HepG2 (cell line): ENCODE data around the gene PIM1. TPM values are rescaled to one million over a fixed set of nuclear protein-coding genes. Genes with fewer than 3 reads are reported as not detected.

ENCODE experiments used
- ATAC-seq: fragments of 200-7000 bp; cut with Tn5 transposase; 3 replicates; pipeline ENCODE4 v1.9.1; 2020; ENCODE audit warnings: mild to moderate bottlenecking, moderate library complexity
- BruUV-seq: library from RNA; stranded (reverse); fragments of 400-500 nt; replicated peaks from 2 replicates; lab custom pipeline; 2021; lab: Mats Ljungman, UMichigan
- CTCF ChIA-PET: fragments of 300-600 bp; formaldehyde crosslinking; extraction: SDS; loops from one replicate; lab custom pipeline; 2021; ENCODE audit warnings: low total read pairs, inconsistent platforms, low intra/inter-chr PET ratio; lab: Yijun Ruan, JAX
- POLR2A ChIA-PET: fragments of 350-600 bp; sonication (Branson Sonifier 250); formaldehyde crosslinking; loops from one replicate; lab custom pipeline; 2020; ENCODE audit warnings: antibody characterized with exemption, inconsistent platforms; lab: Yijun Ruan, JAX
- DNase-seq: peaks from one replicate; pipeline ENCODE4 v3.0.0-alpha.2; 2015; ENCODE audit warnings: low spot score
- FAIRE-seq: peaks from 3 replicates; lab custom pipeline; 2011; peaks lifted over from hg19 to GRCh38; lab: Jason Lieb, UNC
- H2AFZ ChIP-seq: one replicate; pipeline ENCODE4 v1.6.1; 2011; ENCODE audit warnings: low read length, inconsistent platforms
- H3K27ac ChIP-seq: fragments of 300-600 bp; 3 replicates; pipeline ENCODE4 v1.8.0; 2011; ENCODE audit warnings: mixed run types, mild to moderate bottlenecking, mixed read lengths, low read length, inconsistent platforms; ENCODE audit not compliant: insufficient read depth; ENCODE audit errors: extremely low read length
- H3K27me3 ChIP-seq, 2 experiments: fragments of 200-600 bp in 1 of 2; 2 replicates in 1 of 2; 3 replicates in 1 of 2; pipeline versions ENCODE4 v1.6.0 to v1.8.0; 2011; ENCODE audit warnings: low read length in 2 of 2, mild to moderate bottlenecking in 2 of 2, moderate library complexity in 2 of 2, inconsistent platforms in 1 of 2; ENCODE audit not compliant: insufficient read depth in 2 of 2, control insufficient read depth in 1 of 2
- H3K36me3 ChIP-seq, 2 experiments: fragments of 200-600 bp in 1 of 2; replicated peaks in 1 of 2; 2 replicates in 1 of 2; 3 replicates in 1 of 2; pipeline versions ENCODE4 v1.5.1 to v1.8.0; 2011; ENCODE audit warnings: low read length in 2 of 2, inconsistent platforms in 1 of 2; ENCODE audit not compliant: insufficient read depth in 2 of 2, control insufficient read depth in 1 of 2
- H3K4me1 ChIP-seq: 2 replicates; pipeline ENCODE4 v1.5.1; 2012; ENCODE audit warnings: low read length, inconsistent platforms; ENCODE audit not compliant: insufficient read depth
- H3K4me2 ChIP-seq: 2 replicates; pipeline ENCODE4 v1.6.0; 2011; ENCODE audit warnings: low read depth, low read length, inconsistent platforms
- H3K4me3 ChIP-seq, 3 experiments: fragments of 200-600 bp in 1 of 3; sonication (generic), shearing (Covaris generic) in 1 of 3; replicated peaks in 1 of 3; 2 replicates each; pipeline ENCODE4 v1.5.1; 2011 to 2016; ENCODE audit warnings: low read length in 3 of 3, inconsistent platforms in 2 of 3, low read depth in 2 of 3, mild to moderate bottlenecking in 2 of 3, control low read depth in 1 of 3, mixed read lengths in 1 of 3; ENCODE audit not compliant: insufficient read depth in 1 of 3
- H3K79me2 ChIP-seq: one replicate; pipeline ENCODE4 v1.6.1; 2011; ENCODE audit warnings: low read length, inconsistent platforms; ENCODE audit not compliant: insufficient read depth
- H3K9ac ChIP-seq: 2 replicates; pipeline ENCODE4 v1.6.0; 2011; ENCODE audit warnings: mild to moderate bottlenecking, low read depth, low read length, inconsistent platforms; ENCODE audit not compliant: insufficient read depth
- H3K9me3 ChIP-seq: 2 replicates; pipeline ENCODE4 v1.5.1; 2012; ENCODE audit warnings: mild to moderate bottlenecking, low read length
- H4K20me1 ChIP-seq: 2 replicates; pipeline ENCODE4 v1.6.0; 2011; ENCODE audit warnings: inconsistent platforms, mild to moderate bottlenecking, low read length, moderate library complexity; ENCODE audit not compliant: insufficient read depth
- ETV6 ChIP-seq: sonication (generic); formaldehyde crosslinking; conservative IDR thresholded peaks from 2 replicates; pipeline ENCODE4 v1.4.0; 2020; ENCODE audit warnings: missing genetic modification reagents
- FOSL2 ChIP-seq: sonication (generic); formaldehyde crosslinking; IDR thresholded peaks from 2 replicates; pipeline ENCODE4 v1.4.0; 2020; ENCODE audit warnings: missing genetic modification reagents
- HDAC1 ChIP-seq: sonication (generic); formaldehyde crosslinking; IDR thresholded peaks from 2 replicates; pipeline ENCODE4 v1.5.1; 2020; ENCODE audit warnings: mild to moderate bottlenecking, missing genetic modification reagents
- HMG20A ChIP-seq: IDR thresholded peaks from 2 replicates; pipeline ENCODE4 v1.6.1; 2016; ENCODE audit warnings: borderline replicate concordance
- MED1 ChIP-seq: sonication (generic); formaldehyde crosslinking; IDR thresholded peaks from 2 replicates; pipeline ENCODE4 v1.4.0; 2020; ENCODE audit warnings: missing genetic modification reagents
- MEF2D ChIP-seq: sonication (generic); formaldehyde crosslinking; IDR thresholded peaks from 2 replicates; pipeline ENCODE4 v1.5.1; 2020; ENCODE audit warnings: mild to moderate bottlenecking, missing genetic modification reagents
- ZNF672 ChIP-seq: sonication (generic); formaldehyde crosslinking; IDR thresholded peaks from 2 replicates; pipeline ENCODE4 v1.8.1; 2022; ENCODE audit warnings: missing genetic modification reagents
- ZNF720 ChIP-seq: sonication (generic); formaldehyde crosslinking; IDR thresholded peaks from 2 replicates; pipeline ENCODE4 v1.4.0; 2020; ENCODE audit warnings: missing genetic modification reagents
- ZSCAN22 ChIP-seq: sonication (generic); formaldehyde crosslinking; IDR thresholded peaks from 2 replicates; pipeline ENCODE4 v1.4.0; 2020; ENCODE audit warnings: mild to moderate bottlenecking, missing genetic modification reagents
- WGBS: methylation state at CpG from one replicate; pipeline ENCODE4 v1.1.6; 2017; ENCODE audit warnings: low lambda C conversion rate; 5-methylcytosine and 5-hydroxymethylcytosine counted together
- in situ Hi-C: cut with HindIII; loops from 2 replicates; pipeline ENCODE4 v1.10.0; 2017; ENCODE audit warnings: low pct_unique_long_range_greater_than_20kb; ENCODE audit not compliant: extremely low pct_ligation_motif_present
- intact Hi-C: fragments of 100-400 bp; cut with micrococcal nuclease; formaldehyde crosslinking; loops from one replicate; pipeline ENCODE4 v1.10.0; 2022; ENCODE audit not compliant: unreplicated experiment
- polyA plus RNA-seq, 8 experiments: library from polyadenylated mRNA; depleted of rRNA in 3 of 8; stranded (reverse) in 7 of 8; unstranded in 1 of 8; fragments of >200 nt; fragmentation: Illumina TruSeq in 4 of 8; extraction: Trizol in 4 of 8; gene quantifications; 2 replicates each; pipeline versions ENCODE4 v1.2.1 to v1.2.3, GENCODE V29; 2011 to 2016; ENCODE audit warnings: low read depth in 4 of 8, missing spikeins in 1 of 8, mixed read lengths in 1 of 8; ENCODE audit not compliant: insufficient read depth in 1 of 8
- total RNA-seq, 5 experiments: library from RNA; depleted of rRNA; stranded (reverse); fragments of >200 nt; fragmentation: Illumina TruSeq; extraction: Trizol; gene quantifications; 2 replicates each; pipeline ENCODE4 v1.2.3, GENCODE V29; 2016; ENCODE audit warnings: low read depth in 1 of 5
- TF ChIP-seq, protein P1 (sequence below): sonication (generic); formaldehyde crosslinking; IDR thresholded peaks from 2 replicates; pipeline ENCODE4 v1.5.1; 2020; ENCODE audit warnings: mild to moderate bottlenecking, missing genetic modification reagents
- TF ChIP-seq, protein P2 (sequence below): sonication (generic); formaldehyde crosslinking; IDR thresholded peaks from 2 replicates; pipeline ENCODE4 v1.4.0; 2020; ENCODE audit warnings: missing genetic modification reagents
- TF ChIP-seq, protein P3 (sequence below): sonication (generic); formaldehyde crosslinking; IDR thresholded peaks from 2 replicates; pipeline ENCODE4 v1.4.0; 2020; ENCODE audit warnings: missing genetic modification reagents

PIM1 gene
- total and polyA plus RNA-seq, 2 of the 13 experiments (the other 11 are each of a cell fraction or from before 2014, with no cell fraction given), result 29.4 to 117 TPM

DNA sequence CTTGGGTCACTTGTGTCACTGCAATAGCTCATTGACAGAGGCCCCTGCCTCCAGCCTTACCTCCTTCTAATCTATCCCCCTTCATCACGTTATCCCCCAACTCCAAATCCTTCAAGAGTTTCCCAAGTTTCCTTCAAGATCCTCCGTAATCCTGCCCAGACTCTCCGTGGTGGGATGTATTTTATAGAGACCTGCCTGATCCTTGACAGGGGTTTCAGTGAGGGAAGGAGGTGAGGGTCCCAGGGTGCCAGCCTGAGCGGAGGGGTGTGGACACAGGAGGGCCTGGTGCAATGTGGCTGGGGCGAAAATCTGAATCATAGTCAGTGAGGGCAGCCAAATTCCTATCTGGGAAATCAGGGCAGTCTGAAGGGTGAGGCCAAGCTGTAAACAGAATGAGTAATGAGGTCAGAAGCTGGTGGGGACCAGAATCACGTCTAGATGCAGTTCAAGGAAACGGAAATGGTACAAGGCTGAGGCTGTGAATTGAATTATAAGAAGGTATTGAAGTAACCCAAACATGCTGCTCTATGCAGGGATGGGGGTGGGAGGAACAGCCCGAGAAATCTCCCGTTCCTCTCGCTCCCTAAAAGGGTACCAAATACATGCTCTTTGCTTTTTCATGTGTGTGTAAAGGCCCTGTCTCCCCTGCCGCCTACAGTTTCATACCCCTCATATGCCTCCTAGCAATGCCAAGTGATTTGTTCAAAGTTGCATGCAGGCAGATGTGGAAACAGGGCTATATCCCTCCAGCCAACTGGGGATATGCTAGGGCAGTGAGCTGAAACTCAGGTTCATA lies 35.4 kb upstream of the PIM1 start:
- ATAC-seq (no peak), DNase-seq (no peak), FAIRE-seq (no peak)
- Histone ChIP-seq H4K20me1 (no peaks in the 10 kb centered on the region), H3K79me2 (peaks cover 3% of the 10 kb centered on the region), H3K9me3 (no peaks in the 10 kb centered on the region), H3K4me2 (no peak overlapping the region), H3K4me1 (peaks cover 90% of the 10 kb centered on the region), H3K36me3 (no peaks in the 10 kb centered on the region), H2AFZ (no peak overlapping the region), H3K9ac (peak overlapping the region; percentile 18; the same call in 1 of the 2 replicates), H3K27ac (peak overlapping the region; percentile 7), H3K27me3 (no peaks in the 10 kb centered on the region), H3K4me3 (no peak overlapping the region)
- in situ Hi-C loops, result loop anchor here (5.0 kb wide), 1 partner anchor 38 kb away; the partner anchor contains the start of gene PIM1
- ChIA-PET POLR2A (interaction anchor here (0.9 to 5.8 kb wide), 5 partner anchors 24 to 35 kb away, joined by 3 to 64 read pairs (median 4); partner anchors contain the start of gene PIM1), CTCF (no interaction called here)
- 85% methylated on average over 11 of the region's 11 CpGs for WGBS
- BruUV-seq, result no TSS peak
- intact Hi-C loops, result no loop called here
- TF ChIP-seq MED1 (peak; percentile 52; the same call in 1 of the 2 replicates), ZSCAN22 (CRISPR knock-in tag) (peak; percentile 68; the same call in 1 of the 2 replicates), MEF2D (0 out of 2 replicates have a peak, but pooled peaks have one; percentile 19), ZNF672 (CRISPR knock-in tag) (no peak), ZNF720 (CRISPR knock-in tag) (no peak), FOSL2 (peak; percentile 64), ETV6 (CRISPR knock-in tag) (no peak), HDAC1 (CRISPR knock-in tag) (no peak), HMG20A (0 out of 2 replicates have a peak, but pooled peaks have one; percentile 40)
- TF ChIP-seq, protein P1, sequence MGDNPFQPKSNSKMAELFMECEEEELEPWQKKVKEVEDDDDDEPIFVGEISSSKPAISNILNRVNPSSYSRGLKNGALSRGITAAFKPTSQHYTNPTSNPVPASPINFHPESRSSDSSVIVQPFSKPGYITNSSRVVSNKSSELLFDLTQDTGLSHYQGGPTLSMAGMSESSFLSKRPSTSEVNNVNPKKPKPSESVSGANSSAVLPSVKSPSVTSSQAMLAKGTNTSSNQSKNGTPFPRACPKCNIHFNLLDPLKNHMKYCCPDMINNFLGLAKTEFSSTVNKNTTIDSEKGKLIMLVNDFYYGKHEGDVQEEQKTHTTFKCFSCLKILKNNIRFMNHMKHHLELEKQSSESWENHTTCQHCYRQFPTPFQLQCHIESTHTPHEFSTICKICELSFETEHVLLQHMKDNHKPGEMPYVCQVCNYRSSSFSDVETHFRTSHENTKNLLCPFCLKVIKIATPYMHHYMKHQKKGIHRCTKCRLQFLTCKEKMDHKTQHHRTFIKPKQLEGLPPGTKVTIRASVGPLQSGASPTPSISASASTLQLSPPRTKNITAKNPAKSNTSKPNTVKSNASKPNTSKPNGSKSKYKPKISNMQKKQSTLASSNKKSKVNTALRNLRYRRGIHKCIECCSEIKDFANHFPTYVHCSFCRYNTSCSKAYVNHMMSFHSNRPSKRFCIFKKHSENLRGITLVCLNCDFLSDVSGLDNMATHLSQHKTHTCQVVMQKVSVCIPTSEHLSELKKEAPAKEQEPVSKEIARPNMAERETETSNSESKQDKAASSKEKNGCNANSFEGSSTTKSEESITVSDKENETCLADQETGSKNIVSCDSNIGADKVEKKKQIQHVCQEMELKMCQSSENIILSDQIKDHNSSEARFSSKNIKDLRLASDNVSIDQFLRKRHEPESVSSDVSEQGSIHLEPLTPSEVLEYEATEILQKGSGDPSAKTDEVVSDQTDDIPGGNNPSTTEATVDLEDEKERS, result 0 out of 2 replicates have a peak, but pooled peaks have one; percentile 22
- TF ChIP-seq, protein P2, sequence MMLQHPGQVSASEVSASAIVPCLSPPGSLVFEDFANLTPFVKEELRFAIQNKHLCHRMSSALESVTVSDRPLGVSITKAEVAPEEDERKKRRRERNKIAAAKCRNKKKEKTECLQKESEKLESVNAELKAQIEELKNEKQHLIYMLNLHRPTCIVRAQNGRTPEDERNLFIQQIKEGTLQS, result no peak; the same call in 1 of the 2 replicates
- TF ChIP-seq, protein P3, sequence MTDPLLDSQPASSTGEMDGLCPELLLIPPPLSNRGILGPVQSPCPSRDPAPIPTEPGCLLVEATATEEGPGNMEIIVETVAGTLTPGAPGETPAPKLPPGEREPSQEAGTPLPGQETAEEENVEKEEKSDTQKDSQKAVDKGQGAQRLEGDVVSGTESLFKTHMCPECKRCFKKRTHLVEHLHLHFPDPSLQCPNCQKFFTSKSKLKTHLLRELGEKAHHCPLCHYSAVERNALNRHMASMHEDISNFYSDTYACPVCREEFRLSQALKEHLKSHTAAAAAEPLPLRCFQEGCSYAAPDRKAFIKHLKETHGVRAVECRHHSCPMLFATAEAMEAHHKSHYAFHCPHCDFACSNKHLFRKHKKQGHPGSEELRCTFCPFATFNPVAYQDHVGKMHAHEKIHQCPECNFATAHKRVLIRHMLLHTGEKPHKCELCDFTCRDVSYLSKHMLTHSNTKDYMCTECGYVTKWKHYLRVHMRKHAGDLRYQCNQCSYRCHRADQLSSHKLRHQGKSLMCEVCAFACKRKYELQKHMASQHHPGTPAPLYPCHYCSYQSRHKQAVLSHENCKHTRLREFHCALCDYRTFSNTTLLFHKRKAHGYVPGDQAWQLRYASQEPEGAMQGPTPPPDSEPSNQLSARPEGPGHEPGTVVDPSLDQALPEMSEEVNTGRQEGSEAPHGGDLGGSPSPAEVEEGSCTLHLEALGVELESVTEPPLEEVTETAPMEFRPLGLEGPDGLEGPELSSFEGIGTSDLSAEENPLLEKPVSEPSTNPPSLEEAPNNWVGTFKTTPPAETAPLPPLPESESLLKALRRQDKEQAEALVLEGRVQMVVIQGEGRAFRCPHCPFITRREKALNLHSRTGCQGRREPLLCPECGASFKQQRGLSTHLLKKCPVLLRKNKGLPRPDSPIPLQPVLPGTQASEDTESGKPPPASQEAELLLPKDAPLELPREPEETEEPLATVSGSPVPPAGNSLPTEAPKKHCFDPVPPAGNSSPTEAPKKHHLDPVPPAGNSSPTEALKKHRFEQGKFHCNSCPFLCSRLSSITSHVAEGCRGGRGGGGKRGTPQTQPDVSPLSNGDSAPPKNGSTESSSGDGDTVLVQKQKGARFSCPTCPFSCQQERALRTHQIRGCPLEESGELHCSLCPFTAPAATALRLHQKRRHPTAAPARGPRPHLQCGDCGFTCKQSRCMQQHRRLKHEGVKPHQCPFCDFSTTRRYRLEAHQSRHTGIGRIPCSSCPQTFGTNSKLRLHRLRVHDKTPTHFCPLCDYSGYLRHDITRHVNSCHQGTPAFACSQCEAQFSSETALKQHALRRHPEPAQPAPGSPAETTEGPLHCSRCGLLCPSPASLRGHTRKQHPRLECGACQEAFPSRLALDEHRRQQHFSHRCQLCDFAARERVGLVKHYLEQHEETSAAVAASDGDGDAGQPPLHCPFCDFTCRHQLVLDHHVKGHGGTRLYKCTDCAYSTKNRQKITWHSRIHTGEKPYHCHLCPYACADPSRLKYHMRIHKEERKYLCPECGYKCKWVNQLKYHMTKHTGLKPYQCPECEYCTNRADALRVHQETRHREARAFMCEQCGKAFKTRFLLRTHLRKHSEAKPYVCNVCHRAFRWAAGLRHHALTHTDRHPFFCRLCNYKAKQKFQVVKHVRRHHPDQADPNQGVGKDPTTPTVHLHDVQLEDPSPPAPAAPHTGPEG (CRISPR knock-in tag), result no peak
